GM12875 (cell line): Measurements from ENCODE around the gene NDUFB6.
A peak's percentile ranks its signal among the peaks of the same experiment; 100 is the strongest.

Experiments
- H3K4me3 ChIP-seq: one replicate; pipeline ENCODE4 v1.5.1; 2011; ENCODE audit warnings: low read depth, low read length, control low read depth
- CTCF ChIP-seq: IDR thresholded peaks from 2 replicates; pipeline ENCODE4 v1.5.1; 2011; ENCODE audit warnings: low read depth, mild to moderate bottlenecking, control low read depth, inconsistent platforms, low read length, moderate library complexity, borderline replicate concordance; ENCODE audit not compliant: insufficient read depth

Gene NDUFB6

GRCh38 chr9:32590898-32591297 lies 17.9 kb upstream of the NDUFB6 start:
- H3K4me3 ChIP-seq: no peak overlapping the region
- no peak for TF ChIP-seq CTCF

GRCh38 chr9:32590476-32590875 lies 17.5 kb upstream of the NDUFB6 start:
- H3K4me3 ChIP-seq: no peak overlapping the region
- no peak for TF ChIP-seq CTCF

GRCh38 chr9:32589083-32589723 lies 16.2 kb upstream of the NDUFB6 start:
- no peak overlapping the region for H3K4me3 ChIP-seq
- peak; percentile 44; the same call in 1 of the 2 replicates for TF ChIP-seq CTCF

GRCh38 chr9:32587901-32588300 lies 14.9 kb upstream of the NDUFB6 start:
- no peak overlapping the region for H3K4me3 ChIP-seq
- no peak for TF ChIP-seq CTCF

GRCh38 chr9:32584784-32585183 lies 11.8 kb upstream of the NDUFB6 start:
- H3K4me3 ChIP-seq: no peak overlapping the region
- no peak for TF ChIP-seq CTCF

GRCh38 chr9:32581512-32582143 lies 8.7 kb upstream of the NDUFB6 start:
- peak; percentile 62 for TF ChIP-seq CTCF

More at GRCh38 chr9:32581512-32582143, 8.7 kb upstream of the NDUFB6 start:
- H3K4me3 ChIP-seq: no peak overlapping the region
